GM21447 (cell line): ENCODE measurements around the gene CYP3A7.
"Not testable (repeated sequence)": the region's sequence is repeated elsewhere in the genome, so short reads cannot be mapped to it uniquely, and the experiment has no call there.

Source experiments
- ATAC-seq: cut with Tn5 transposase; IDR thresholded peaks from one replicate; pipeline ENCODE4 v1.9.1; 2021; ENCODE audit not compliant: unreplicated experiment

Gene CYP3A7

DNA sequence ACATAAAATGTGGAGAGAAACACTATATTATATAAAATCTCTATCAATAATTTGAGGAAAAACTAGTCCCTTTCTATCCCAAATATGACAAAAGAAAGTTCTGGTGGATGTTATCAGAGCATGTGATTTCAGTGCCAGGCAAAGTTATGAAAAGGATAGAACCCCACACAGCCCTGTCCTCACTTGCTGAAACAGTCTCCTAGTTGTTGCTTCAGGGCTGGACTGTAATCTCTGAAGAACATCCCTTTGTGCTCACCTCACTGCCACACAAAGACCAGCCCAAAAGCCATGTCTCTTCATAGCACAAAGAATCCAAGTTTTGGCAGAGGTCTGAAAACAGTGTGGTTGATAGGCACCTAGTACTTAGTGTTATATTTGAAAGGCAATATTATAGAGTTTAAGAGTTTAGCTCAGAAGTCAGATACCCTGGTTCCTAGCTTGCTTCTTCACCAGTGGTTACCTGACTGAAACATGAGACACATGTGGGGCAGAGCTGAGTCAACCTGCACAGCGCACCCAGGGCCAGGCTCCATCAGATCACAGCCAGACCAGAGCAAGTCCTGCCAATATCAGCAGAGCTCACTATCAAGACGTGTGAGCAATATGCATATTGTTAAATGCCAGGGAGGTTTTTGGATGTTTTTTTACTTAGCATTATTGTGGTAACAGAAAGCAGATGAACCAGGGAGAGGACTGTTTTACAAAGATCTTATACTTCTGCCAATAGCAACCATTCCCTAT lies 25.0 kb downstream of the CYP3A7 start:
- no peak for ATAC-seq

- ATAC-seq, result no peak
Measured at GRCh38 chr7:99709260-99709659, 25.7 kb downstream of the CYP3A7 start.

DNA sequence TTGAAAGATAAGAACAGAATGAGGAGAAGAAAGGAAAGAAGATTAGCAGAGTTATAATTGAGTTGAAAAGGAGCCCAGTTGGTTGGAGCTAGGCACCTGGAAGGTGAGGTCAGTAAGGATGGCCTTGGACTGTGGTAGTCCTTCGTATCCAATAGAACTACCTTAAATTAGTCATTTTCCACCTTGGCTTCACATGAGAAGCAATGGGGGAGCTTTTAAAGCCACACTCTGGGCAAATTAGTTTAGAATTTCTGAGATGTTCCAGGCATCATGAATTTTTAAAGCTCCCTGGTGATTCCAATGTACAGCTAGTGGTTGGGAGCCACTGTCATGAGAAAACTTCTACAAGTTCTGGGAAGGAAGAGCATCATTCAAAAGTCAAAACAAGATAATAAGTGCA lies 27.9 kb downstream of the CYP3A7 start:
- ATAC-seq, result no peak

- ATAC-seq, result no peak
Measured at GRCh38 chr7:99699946-99700345, 35.0 kb downstream of the CYP3A7 start.

DNA sequence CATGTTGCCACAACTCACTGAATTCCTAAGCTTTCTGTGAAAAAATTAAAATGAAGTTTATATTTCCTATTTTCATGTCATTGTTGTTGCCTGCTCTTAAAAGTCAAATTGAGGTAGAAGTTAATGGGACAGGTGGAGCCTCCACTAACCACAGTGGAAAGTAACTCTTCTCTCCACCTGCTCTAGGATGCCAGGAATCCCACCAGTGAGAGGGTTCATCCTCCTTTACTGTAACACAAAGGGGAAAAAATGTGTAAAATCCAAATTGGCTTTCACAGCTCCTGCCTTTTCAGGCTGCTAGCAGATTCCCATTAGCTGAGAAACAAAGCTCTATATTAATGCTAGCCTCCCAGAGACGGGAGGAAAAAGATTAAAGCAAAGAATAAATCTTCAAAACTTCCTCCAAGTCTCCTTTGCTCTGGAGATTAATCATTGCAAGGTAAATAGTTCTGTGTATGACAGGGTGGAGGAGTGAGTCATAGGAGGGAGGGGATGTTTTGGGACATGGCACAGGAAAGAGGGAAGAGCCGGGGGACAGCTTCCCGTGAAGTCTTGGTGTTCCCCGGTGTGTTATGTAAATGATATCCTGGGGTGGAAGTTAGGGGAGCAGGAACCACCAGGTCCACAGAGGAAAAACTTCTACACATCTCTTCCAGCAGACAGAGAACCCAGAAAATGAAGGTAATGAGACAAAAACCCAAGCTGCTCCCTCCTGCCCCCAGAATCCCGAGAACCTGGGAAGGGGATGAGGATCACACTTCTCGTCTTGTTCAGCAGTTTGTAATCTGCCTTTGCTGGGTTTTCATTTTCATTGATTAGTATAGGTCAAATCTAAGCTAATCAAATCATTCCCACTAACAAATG lies 35.9 kb downstream of the CYP3A7 start:
- not testable (repeated sequence) for ATAC-seq

- no peak for ATAC-seq
Measured at GRCh38 chr7:99694912-99695304, 40.1 kb downstream of the CYP3A7 start.

- no peak for ATAC-seq
Measured at GRCh38 chr7:99694201-99694911, 40.6 kb downstream of the CYP3A7 start.

GRCh38 chr7:99693427-99694200 lies 41.4 kb downstream of the CYP3A7 start:
- no peak for ATAC-seq

- no peak for ATAC-seq
Measured at GRCh38 chr7:99693100-99693426, 41.9 kb downstream of the CYP3A7 start.

- ATAC-seq, result not testable (repeated sequence)
Measured at GRCh38 chr7:99692563-99692962, 42.4 kb downstream of the CYP3A7 start.

- ATAC-seq, result not testable (repeated sequence)
Measured at GRCh38 chr7:99691658-99692057, 43.3 kb downstream of the CYP3A7 start.

- not testable (repeated sequence) for ATAC-seq
Measured at GRCh38 chr7:99690918-99691317, 44.1 kb downstream of the CYP3A7 start.

GRCh38 chr7:99685871-99686608 lies 49.0 kb downstream of the CYP3A7 start:
- ATAC-seq, result not testable (repeated sequence)

- ATAC-seq, result no peak
Measured at GRCh38 chr7:99685129-99685758, 49.8 kb downstream of the CYP3A7 start.

GRCh38 chr7:99679400-99680191 lies 55.4 kb downstream of the CYP3A7 start, which contains the start of gene CYP3A5:
CYP3A5 (minus strand) TSS chr7:99679996; CDS start chr7:99679896, 100 bp downstream.
- no peak for ATAC-seq

DNA sequence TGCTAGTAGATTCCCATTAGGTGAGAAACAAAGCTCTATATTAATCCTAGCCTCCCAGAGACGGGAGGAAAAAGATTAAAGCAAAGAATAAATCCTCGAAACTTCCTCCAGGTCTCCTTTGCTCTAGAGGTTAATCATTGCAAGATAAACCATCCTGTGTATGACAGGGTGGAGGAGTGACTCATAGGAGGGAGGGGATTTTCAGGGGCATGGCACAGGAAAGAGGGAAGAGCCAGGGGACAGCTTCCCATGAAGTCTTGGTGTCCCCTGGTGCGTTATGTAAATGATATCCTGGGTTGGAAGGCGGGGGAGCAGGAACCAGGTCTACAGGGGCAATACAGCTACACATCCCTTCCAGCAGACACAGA lies 56.0 kb downstream of the CYP3A7 start:
- no peak for ATAC-seq

DNA sequence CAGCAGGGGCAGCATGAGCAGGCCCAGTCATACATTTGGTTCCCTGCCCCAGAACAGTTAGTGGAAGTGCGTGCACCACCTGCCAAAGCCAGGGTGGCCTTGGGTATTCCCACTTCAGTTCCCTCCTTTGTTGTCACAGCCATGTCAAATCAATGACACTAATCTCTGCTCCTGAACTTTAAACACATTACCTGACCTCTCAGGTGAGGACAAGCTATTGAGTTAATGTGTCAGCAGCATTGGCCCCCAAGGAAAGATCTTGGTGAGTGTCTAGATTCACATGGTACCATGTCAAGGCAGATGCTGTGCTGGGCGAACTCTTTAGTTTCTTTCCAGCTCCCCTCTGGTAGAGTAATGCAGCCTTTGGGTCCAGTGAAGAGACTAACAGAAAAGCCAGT lies 57.3 kb downstream of the CYP3A7 start:
- ATAC-seq, result no peak

GRCh38 chr7:99677013-99677647 lies 57.9 kb downstream of the CYP3A7 start:
- ATAC-seq, result no peak
